ENCODE results near the gene MS4A6A.

Gene MS4A6A

DNA sequence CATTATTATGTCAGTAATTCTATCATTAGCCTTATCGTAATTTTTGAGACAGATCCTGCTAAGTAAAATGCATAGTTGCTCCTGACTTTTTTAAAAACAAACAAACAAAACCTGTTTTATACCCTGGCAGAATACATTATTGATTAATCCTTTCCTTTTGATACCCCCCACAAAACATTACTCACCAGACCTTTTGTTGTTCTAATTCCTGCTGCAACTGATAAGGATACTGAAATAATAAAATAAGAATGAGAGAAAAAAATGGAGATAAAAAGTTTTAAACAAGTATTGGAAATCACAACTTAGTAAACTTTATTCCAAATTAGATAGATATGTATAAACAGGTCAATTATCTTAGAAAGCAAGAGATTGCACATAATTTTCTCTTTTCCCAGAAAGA is 31.5 kb upstream of the MS4A6A start:
- no peak overlapping the region for H3K4me3 ChIP-seq (replicated peaks; ENCODE audit: low read depth, low read length)
- TF ChIP-seq, protein P1, sequence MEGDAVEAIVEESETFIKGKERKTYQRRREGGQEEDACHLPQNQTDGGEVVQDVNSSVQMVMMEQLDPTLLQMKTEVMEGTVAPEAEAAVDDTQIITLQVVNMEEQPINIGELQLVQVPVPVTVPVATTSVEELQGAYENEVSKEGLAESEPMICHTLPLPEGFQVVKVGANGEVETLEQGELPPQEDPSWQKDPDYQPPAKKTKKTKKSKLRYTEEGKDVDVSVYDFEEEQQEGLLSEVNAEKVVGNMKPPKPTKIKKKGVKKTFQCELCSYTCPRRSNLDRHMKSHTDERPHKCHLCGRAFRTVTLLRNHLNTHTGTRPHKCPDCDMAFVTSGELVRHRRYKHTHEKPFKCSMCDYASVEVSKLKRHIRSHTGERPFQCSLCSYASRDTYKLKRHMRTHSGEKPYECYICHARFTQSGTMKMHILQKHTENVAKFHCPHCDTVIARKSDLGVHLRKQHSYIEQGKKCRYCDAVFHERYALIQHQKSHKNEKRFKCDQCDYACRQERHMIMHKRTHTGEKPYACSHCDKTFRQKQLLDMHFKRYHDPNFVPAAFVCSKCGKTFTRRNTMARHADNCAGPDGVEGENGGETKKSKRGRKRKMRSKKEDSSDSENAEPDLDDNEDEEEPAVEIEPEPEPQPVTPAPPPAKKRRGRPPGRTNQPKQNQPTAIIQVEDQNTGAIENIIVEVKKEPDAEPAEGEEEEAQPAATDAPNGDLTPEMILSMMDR (IDR thresholded peaks at IDR 0.05; ENCODE audit: insufficient read depth, low read length, poor library complexity, severe bottlenecking): no peak
- no peak for DNase-seq (ENCODE audit: extremely low read depth, insufficient read length)
- H3K27me3 ChIP-seq (replicated peaks; ENCODE audit: control insufficient read depth, insufficient read depth, low read length): no peaks in the 10 kb centered on the region
- H3K36me3 ChIP-seq (ENCODE audit: control insufficient read depth, insufficient read depth, low read length): no peaks in the 10 kb centered on the region

DNA sequence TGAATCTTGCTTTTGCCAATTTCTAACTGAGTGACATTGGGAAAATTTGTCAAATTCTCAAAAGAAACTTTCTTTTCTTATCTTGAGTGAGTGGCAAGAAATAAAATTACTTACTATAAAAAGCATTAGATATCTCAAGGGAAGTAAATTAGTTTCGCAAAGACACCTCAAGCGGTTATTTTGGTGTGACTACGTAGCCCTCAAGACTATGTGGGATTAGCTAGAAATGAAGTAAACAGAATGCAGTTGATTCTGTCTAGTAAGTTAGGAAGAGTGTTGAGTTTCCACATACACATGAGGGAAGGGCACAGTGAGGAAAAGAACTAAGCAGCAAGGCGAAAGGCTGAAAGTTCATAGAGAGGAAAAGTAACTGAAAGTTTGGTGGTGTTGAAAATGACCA is 28.3 kb upstream of the MS4A6A start:
- TF ChIP-seq, protein P1 (IDR thresholded peaks at IDR 0.05; ENCODE audit: insufficient read depth, low read length, poor library complexity, severe bottlenecking): no peak
- Histone ChIP-seq H3K4me3 (replicated peaks; ENCODE audit: low read depth, low read length) (no peak overlapping the region), H3K27me3 (replicated peaks; ENCODE audit: control insufficient read depth, insufficient read depth, low read length) (no peaks in the 10 kb centered on the region), H3K36me3 (ENCODE audit: control insufficient read depth, insufficient read depth, low read length) (no peaks in the 10 kb centered on the region)
- DNase-seq (ENCODE audit: extremely low read depth, insufficient read length): no peak

DNA sequence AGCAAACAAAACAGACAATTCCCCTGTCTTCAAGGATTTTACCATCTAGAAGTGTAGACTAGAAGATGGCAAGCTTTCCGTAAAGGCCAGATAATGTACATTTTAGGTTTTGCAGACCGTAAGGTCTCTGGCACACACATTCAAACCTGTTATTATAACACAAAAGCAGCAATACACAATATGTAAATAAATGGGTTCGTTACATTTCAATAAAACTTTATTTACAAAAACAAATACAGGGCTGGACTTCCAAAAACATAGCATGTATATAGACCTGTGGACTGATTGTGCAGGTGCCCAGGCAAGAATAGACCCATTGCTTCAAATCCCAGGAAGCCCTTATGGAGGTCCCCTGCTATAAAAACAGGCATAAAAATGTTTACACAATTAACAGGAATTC is 27.1 kb upstream of the MS4A6A start:
- no peak for DNase-seq (ENCODE audit: extremely low read depth, insufficient read length)
- Histone ChIP-seq H3K27me3 (replicated peaks; ENCODE audit: control insufficient read depth, insufficient read depth, low read length) (no peaks in the 10 kb centered on the region), H3K36me3 (ENCODE audit: control insufficient read depth, insufficient read depth, low read length) (no peaks in the 10 kb centered on the region), H3K4me3 (replicated peaks; ENCODE audit: low read depth, low read length) (no peak overlapping the region)
- TF ChIP-seq, protein P1 (IDR thresholded peaks at IDR 0.05; ENCODE audit: insufficient read depth, low read length, poor library complexity, severe bottlenecking): no peak

DNA sequence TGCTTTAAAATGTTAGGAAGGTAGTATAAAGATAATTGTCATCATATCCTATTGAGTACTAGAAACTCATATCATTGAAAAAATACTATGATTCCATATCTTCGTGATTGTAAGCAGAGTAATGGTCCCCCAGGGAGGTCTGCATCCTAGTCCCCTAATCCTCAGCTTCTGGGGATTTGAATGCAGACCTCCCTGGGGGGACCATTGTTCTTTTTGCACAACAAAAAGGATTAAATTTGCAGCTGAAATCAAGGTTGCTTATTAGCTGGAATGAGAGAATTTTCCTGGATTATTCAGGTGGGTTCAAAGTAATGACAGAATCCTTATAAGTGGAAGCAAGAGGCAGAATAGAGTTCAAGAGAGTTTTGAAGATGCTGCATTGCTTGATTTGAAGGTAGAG is 26.1 kb upstream of the MS4A6A start:
- DNase-seq (ENCODE audit: extremely low read depth, insufficient read length): no peak
- no peaks in the 10 kb centered on the region for H3K36me3 ChIP-seq (ENCODE audit: control insufficient read depth, insufficient read depth, low read length)
- TF ChIP-seq, protein P1 (IDR thresholded peaks at IDR 0.05; ENCODE audit: insufficient read depth, low read length, poor library complexity, severe bottlenecking): no peak
- no peaks in the 10 kb centered on the region for H3K27me3 ChIP-seq (replicated peaks; ENCODE audit: control insufficient read depth, insufficient read depth, low read length)
- no peak overlapping the region for H3K4me3 ChIP-seq (replicated peaks; ENCODE audit: low read depth, low read length)

DNA sequence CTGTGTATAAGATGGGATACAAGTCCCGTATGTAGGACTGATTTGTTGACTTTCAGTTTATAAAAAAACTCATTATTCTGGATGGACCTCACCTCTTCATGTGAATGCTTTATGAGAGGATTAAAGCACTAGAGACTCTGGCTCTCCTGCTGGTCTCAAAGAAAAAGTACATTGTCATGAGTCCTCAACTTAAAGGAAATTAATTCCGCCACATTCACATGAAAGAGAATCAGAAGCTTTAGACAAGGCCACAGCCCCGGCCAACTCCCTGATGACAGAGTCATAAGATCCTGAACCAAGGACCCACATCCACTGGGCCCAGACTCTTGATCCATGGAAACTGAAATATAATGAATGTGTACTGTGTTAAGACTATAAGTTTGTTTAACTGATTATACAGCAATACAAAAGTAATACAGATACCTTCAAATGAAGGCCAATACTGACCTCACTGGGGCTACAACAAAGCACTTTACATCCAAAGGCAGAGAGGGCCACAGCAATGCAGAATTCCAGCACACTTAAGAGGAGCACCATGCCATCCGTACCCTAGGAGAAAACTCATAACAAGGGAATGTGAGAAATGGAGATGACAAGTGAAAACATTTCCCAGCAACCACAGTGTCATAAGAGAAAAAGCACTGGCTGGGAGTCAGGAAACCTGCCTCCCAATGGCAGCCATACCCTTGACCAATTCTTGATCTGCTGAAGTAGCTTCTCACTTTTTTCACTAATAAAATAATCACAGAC is 25.4 kb upstream of the MS4A6A start:
- H3K36me3 ChIP-seq (ENCODE audit: control insufficient read depth, insufficient read depth, low read length): no peaks in the 10 kb centered on the region
- TF ChIP-seq, protein P1 (IDR thresholded peaks at IDR 0.05; ENCODE audit: insufficient read depth, low read length, poor library complexity, severe bottlenecking): no peak
- no peak for DNase-seq (ENCODE audit: extremely low read depth, insufficient read length)
- no peak overlapping the region for H3K4me3 ChIP-seq (replicated peaks; ENCODE audit: low read depth, low read length)
- H3K27me3 ChIP-seq (replicated peaks; ENCODE audit: control insufficient read depth, insufficient read depth, low read length): no peaks in the 10 kb centered on the region

DNA sequence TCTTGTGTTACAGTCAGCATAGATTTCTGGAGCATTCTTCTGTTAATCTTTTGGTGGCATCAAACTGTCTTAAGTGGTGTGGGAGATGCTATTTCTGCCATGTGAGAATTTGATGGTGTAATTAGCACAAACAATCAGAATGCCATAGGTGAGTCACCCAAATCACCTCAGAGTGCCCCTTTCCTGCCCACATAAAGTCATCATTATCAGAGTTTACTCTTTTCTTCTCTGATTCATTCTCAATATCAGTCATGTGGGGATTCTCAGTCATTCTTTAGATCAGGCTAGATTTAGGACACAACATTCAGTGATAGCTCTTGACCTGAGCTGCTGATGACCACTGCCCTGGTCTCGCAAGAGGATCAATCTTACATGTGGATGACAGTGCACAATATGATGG is 23.7 kb upstream of the MS4A6A start:
- TF ChIP-seq, protein P1 (IDR thresholded peaks at IDR 0.05; ENCODE audit: insufficient read depth, low read length, poor library complexity, severe bottlenecking): no peak
- no peaks in the 10 kb centered on the region for H3K36me3 ChIP-seq (ENCODE audit: control insufficient read depth, insufficient read depth, low read length)
- no peaks in the 10 kb centered on the region for H3K27me3 ChIP-seq (replicated peaks; ENCODE audit: control insufficient read depth, insufficient read depth, low read length)
- DNase-seq (ENCODE audit: extremely low read depth, insufficient read length): peak; percentile 49
- H3K4me3 ChIP-seq (replicated peaks; ENCODE audit: low read depth, low read length): no peak overlapping the region

Data from GM06990 (cell line).